GM18907 (cell line): ENCODE measurements around the gene GYPB.
"Not testable (repeated sequence)": the region's sequence is repeated elsewhere in the genome, so short reads cannot be mapped to it uniquely, and the experiment has no call there.

Experiments
- ATAC-seq: cut with Tn5 transposase; IDR thresholded peaks from one replicate; pipeline ENCODE4 v1.9.1; 2021; ENCODE audit warnings: mild to moderate bottlenecking, moderate library complexity; ENCODE audit not compliant: unreplicated experiment

GYPB gene

DNA sequence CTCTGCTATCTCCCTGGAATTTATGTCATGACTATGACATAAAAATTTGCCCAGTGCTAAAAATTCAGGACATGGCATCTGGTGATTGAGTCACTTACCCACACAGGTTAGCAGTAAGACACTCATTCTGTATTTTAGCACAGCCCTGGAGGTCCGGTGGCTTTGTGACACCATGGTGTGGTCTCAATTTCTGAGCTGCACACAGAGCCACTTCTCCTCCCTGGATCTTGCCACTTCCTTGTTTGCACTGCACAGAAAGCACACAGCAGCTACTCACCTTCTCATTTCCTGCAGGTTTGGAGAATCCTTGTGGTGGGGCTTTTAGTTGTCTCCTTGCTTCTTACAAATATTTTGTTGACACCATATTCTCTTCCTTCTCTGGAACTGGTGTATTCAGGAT, 69.0 kb downstream of the GYPB start:
- not testable (repeated sequence) for ATAC-seq

- not testable (repeated sequence) for ATAC-seq
Observed at GRCh38 chr4:143947493-143947892, 71.7 kb downstream of the GYPB start.
